ENCODE results near the gene RUFY1.

The RUFY1 gene

GRCh38 chr5:179620703-179621350 lies 70.5 kb downstream of the RUFY1 start:
- H3K36me3 ChIP-seq (replicated peaks in 1 of 2; ENCODE audit: control insufficient read depth in 2 of 2, insufficient read depth in 2 of 2, low read length in 2 of 2): peaks cover 31 to 69% of the 10 kb centered on the region in 2 donors

GRCh38 chr5:179621551-179622214 lies 71.3 kb downstream of the RUFY1 start:
- Histone ChIP-seq H3K9me3 (replicated peaks in 1 of 2; ENCODE audit: control insufficient read depth in 2 of 2, insufficient read depth in 1 of 2, low read depth in 1 of 2, low read length in 2 of 2) (no peaks in the 10 kb centered on the region), H3K23ac (ENCODE audit: low read depth, low read length, poor library complexity) (no peak overlapping the region), H3K79me1 (ENCODE audit: low read depth, low read length) (peaks cover 8% of the 10 kb centered on the region), H2BK120ac (ENCODE audit: low read depth, low read length) (no peak overlapping the region), H3K9ac (ENCODE audit: low read depth, low read length, poor library complexity) (peak overlapping the region; percentile 68), H4K91ac (ENCODE audit: low read depth, low read length, poor library complexity) (no peak overlapping the region), H3K27me3 (ENCODE audit: control insufficient read depth in 3 of 3, insufficient read depth in 3 of 3, low read depth in 1 of 3, low read length in 3 of 3) (no peaks in the 10 kb centered on the region), H2AK5ac (ENCODE audit: low read depth, low read length) (no peak overlapping the region), H3K18ac (ENCODE audit: low read length) (no peak overlapping the region), H3K36me3 (replicated peaks in 1 of 2; ENCODE audit: control insufficient read depth in 2 of 2, insufficient read depth in 2 of 2, low read length in 2 of 2) (peaks cover 25 to 60% of the 10 kb centered on the region in 2 donors), H3K4me2 (ENCODE audit: insufficient read depth, low read length, poor library complexity, severe bottlenecking) (peak overlapping the region; percentile 72), H4K8ac (ENCODE audit: low read depth, low read length) (no peak overlapping the region), H2BK5ac (ENCODE audit: low read length) (no peak overlapping the region), H3K4me1 (ENCODE audit: control insufficient read depth in 2 of 2, insufficient read depth in 1 of 2, low read depth in 1 of 2, low read length in 2 of 2) (peaks cover 11 to 38% of the 10 kb centered on the region in 2 donors), H2AFZ (ENCODE audit: low read length) (no peak overlapping the region), H2BK12ac (ENCODE audit: low read length) (no peak overlapping the region), H3K4ac (ENCODE audit: low read length) (no peak overlapping the region), H3K4me3 (ENCODE audit: low read length in 2 of 2) (peak overlapping the region; percentile 75 to 77), H2BK15ac (ENCODE audit: low read length) (no peak overlapping the region), H3K27ac (replicated peaks; ENCODE audit: low read length) (no peak overlapping the region), H3K14ac (ENCODE audit: low read length) (no peak overlapping the region)
- no CpG with 5 or more reads among the region's 11 CpGs for WGBS, 2 donors (ENCODE audit: extremely low coverage in 2 of 2, insufficient read length in 2 of 2, insufficient replicate concordance in 1 of 2)
- no peak for DNase-seq (ENCODE audit: low spot score)

More at GRCh38 chr5:179620703-179621350, 70.5 kb downstream of the RUFY1 start:
- Histone ChIP-seq H2AFZ (ENCODE audit: low read length) (no peak overlapping the region), H3K4ac (ENCODE audit: low read length) (no peak overlapping the region), H3K4me3 (ENCODE audit: low read length in 2 of 2) (peak overlapping the region in 1 of 2 donors; percentile 75), H3K14ac (ENCODE audit: low read length) (no peak overlapping the region), H4K8ac (ENCODE audit: low read depth, low read length) (no peak overlapping the region), H2BK15ac (ENCODE audit: low read length) (no peak overlapping the region), H3K9ac (ENCODE audit: low read depth, low read length, poor library complexity) (no peak overlapping the region), H3K4me2 (ENCODE audit: insufficient read depth, low read length, poor library complexity, severe bottlenecking) (peak overlapping the region; percentile 26), H2BK120ac (ENCODE audit: low read depth, low read length) (no peak overlapping the region), H3K27me3 (ENCODE audit: control insufficient read depth in 3 of 3, insufficient read depth in 3 of 3, low read depth in 1 of 3, low read length in 3 of 3) (no peaks in the 10 kb centered on the region), H3K79me1 (ENCODE audit: low read depth, low read length) (peaks cover 8% of the 10 kb centered on the region), H2BK5ac (ENCODE audit: low read length) (no peak overlapping the region), H2BK12ac (ENCODE audit: low read length) (no peak overlapping the region), H3K4me1 (ENCODE audit: control insufficient read depth in 2 of 2, insufficient read depth in 1 of 2, low read depth in 1 of 2, low read length in 2 of 2) (peaks cover 11 to 38% of the 10 kb centered on the region in 2 donors), H2AK5ac (ENCODE audit: low read depth, low read length) (no peak overlapping the region), H3K23ac (ENCODE audit: low read depth, low read length, poor library complexity) (no peak overlapping the region), H4K91ac (ENCODE audit: low read depth, low read length, poor library complexity) (no peak overlapping the region), H3K27ac (replicated peaks; ENCODE audit: low read length) (no peak overlapping the region), H3K9me3 (replicated peaks in 1 of 2; ENCODE audit: control insufficient read depth in 2 of 2, insufficient read depth in 1 of 2, low read depth in 1 of 2, low read length in 2 of 2) (no peaks in the 10 kb centered on the region), H3K18ac (ENCODE audit: low read length) (no peak overlapping the region)
- no peak for DNase-seq (ENCODE audit: low spot score)
- WGBS, 2 donors (ENCODE audit: extremely low coverage in 2 of 2, insufficient read length in 2 of 2, insufficient replicate concordance in 1 of 2): no CpG with 5 or more reads among the region's 5 CpGs

- H3K9me3 ChIP-seq (replicated peaks in 1 of 2; ENCODE audit: control insufficient read depth in 2 of 2, insufficient read depth in 1 of 2, low read depth in 1 of 2, low read length in 2 of 2): no peaks in the 10 kb centered on the region
- no peaks in the 10 kb centered on the region for H3K27me3 ChIP-seq (ENCODE audit: control insufficient read depth in 3 of 3, insufficient read depth in 3 of 3, low read depth in 1 of 3, low read length in 3 of 3)
- H3K9ac ChIP-seq (ENCODE audit: low read depth, low read length, poor library complexity): peak within 1 kb of the TSS; percentile 99
- peak within 1 kb of the TSS; percentile 99 for H4K8ac ChIP-seq (ENCODE audit: low read depth, low read length)
- H3K14ac ChIP-seq (ENCODE audit: low read length): peak within 1 kb of the TSS; percentile 97
- peak within 1 kb of the TSS; percentile 64 for H3K4me2 ChIP-seq (ENCODE audit: insufficient read depth, low read length, poor library complexity, severe bottlenecking)
- peak within 1 kb of the TSS; percentile 99 for H3K4ac ChIP-seq (ENCODE audit: low read length)
- peak within 1 kb of the TSS; percentile 90 for H2AFZ ChIP-seq (ENCODE audit: low read length)
- peak within 1 kb of the TSS; percentile 75 to 91 for H3K4me3 ChIP-seq (ENCODE audit: low read length in 2 of 2)
- H2BK5ac ChIP-seq (ENCODE audit: low read length): peak within 1 kb of the TSS; percentile 100
- peak within 1 kb of the TSS; percentile 62 for H2BK15ac ChIP-seq (ENCODE audit: low read length)
- H2BK12ac ChIP-seq (ENCODE audit: low read length): peak within 1 kb of the TSS; percentile 88
- peak within 1 kb of the TSS; percentile 100 for H3K18ac ChIP-seq (ENCODE audit: low read length)
- H2AK5ac ChIP-seq (ENCODE audit: low read depth, low read length): peak within 1 kb of the TSS; percentile 100
- H4K91ac ChIP-seq (ENCODE audit: low read depth, low read length, poor library complexity): peak within 1 kb of the TSS; percentile 99
- peak within 1 kb of the TSS; percentile 95 for H2BK120ac ChIP-seq (ENCODE audit: low read depth, low read length)
- H3K4me1 ChIP-seq (ENCODE audit: control insufficient read depth in 2 of 2, insufficient read depth in 1 of 2, low read depth in 1 of 2, low read length in 2 of 2): peaks cover 11 to 38% of the 10 kb centered on the region in 2 donors
- peaks cover 13 to 44% of the 10 kb centered on the region in 2 donors for H3K36me3 ChIP-seq (replicated peaks in 1 of 2; ENCODE audit: control insufficient read depth in 2 of 2, insufficient read depth in 2 of 2, low read length in 2 of 2)
- peak within 1 kb of the TSS; percentile 89 for H3K27ac ChIP-seq (replicated peaks; ENCODE audit: low read length)
- no CpG with 5 or more reads among the region's 92 CpGs for WGBS, 2 donors (ENCODE audit: extremely low coverage in 2 of 2, insufficient read length in 2 of 2, insufficient replicate concordance in 1 of 2)
- peak within 1 kb of the TSS; percentile 100 for H3K23ac ChIP-seq (ENCODE audit: low read depth, low read length, poor library complexity)
- peak; percentile 97 for DNase-seq (ENCODE audit: low spot score)
- peaks cover 6% of the 10 kb centered on the region for H3K79me1 ChIP-seq (ENCODE audit: low read depth, low read length)
Measured at GRCh38 chr5:179623003-179623905, 72.9 kb downstream of the RUFY1 start, which contains the start of gene HNRNPH1. Gene HNRNPH1 (minus strand): TSS chr5:179623671. CDS start chr5:179623133, 538 bp downstream.

Data from neuronal stem cell (in vitro differentiated cells).